CD4-positive, alpha-beta T cell (primary cell): Measurements from ENCODE around the gene F11R. TPM values are rescaled to one million over a fixed set of nuclear protein-coding genes. Genes with fewer than 3 reads are reported as not detected.
A peak's percentile ranks its signal among the peaks of the same experiment; 100 is the strongest.

Experiments used
- ATAC-seq: fragments of 200-7000 bp; cut with Tn5 transposase; one replicate; pipeline ENCODE4 v1.10.0; 2022; ENCODE audit warnings: mild to moderate bottlenecking; ENCODE audit not compliant: poor library complexity
- CTCF ChIA-PET: fragments of 350-600 bp; sonication (Branson Sonifier 250); formaldehyde crosslinking; loops from one replicate; lab custom pipeline; 2021; ENCODE audit warnings: antibody characterized with exemption, inconsistent platforms; lab: Charles Lee
- POLR2A ChIA-PET: fragments of 350-600 bp; sonication (Branson Sonifier 250); formaldehyde crosslinking; loops from one replicate; lab custom pipeline; 2021; ENCODE audit warnings: antibody characterized with exemption, inconsistent platforms; lab: Charles Lee
- DNase-seq, 14 experiments: peaks; one replicate each; pipeline ENCODE4 v3.0.0-alpha.2; 2013 to 2020; ENCODE audit warnings: mixed read lengths in 2 of 14
- H3K27ac ChIP-seq, 2 donors: one replicate each; pipeline versions ENCODE4 v1.5.1 to v1.7.0; 2013; ENCODE audit warnings: low read length in 2 of 2, low read depth in 1 of 2, mild to moderate bottlenecking in 1 of 2
- H3K27me3 ChIP-seq, 2 experiments: 1 replicate in 1 of 2; 2 replicates in 1 of 2; pipeline versions ENCODE4 v1.6.1 to v1.7.0; 2013; ENCODE audit warnings: low read length in 2 of 2, control low read depth in 1 of 2, mild to moderate bottlenecking in 1 of 2, moderate library complexity in 1 of 2; ENCODE audit not compliant: insufficient read depth in 2 of 2, control insufficient read depth in 1 of 2
- H3K36me3 ChIP-seq: one replicate; pipeline ENCODE4 v1.6.1; 2013; ENCODE audit warnings: low read length, control low read depth; ENCODE audit not compliant: insufficient read depth
- H3K4me1 ChIP-seq: one replicate; pipeline ENCODE4 v1.6.1; 2013; ENCODE audit warnings: low read length, control low read depth; ENCODE audit not compliant: insufficient read depth
- H3K4me3 ChIP-seq: one replicate; pipeline ENCODE4 v1.5.1; 2013; ENCODE audit warnings: mild to moderate bottlenecking, low read length, moderate library complexity
- H3K9me3 ChIP-seq, 2 experiments: 1 replicate in 1 of 2; 2 replicates in 1 of 2; pipeline versions ENCODE4 v1.6.1 to v1.7.0; 2013; ENCODE audit warnings: low read length in 2 of 2, mild to moderate bottlenecking in 2 of 2, control low read depth in 1 of 2, moderate library complexity in 1 of 2; ENCODE audit not compliant: control insufficient read depth in 1 of 2, insufficient read depth in 1 of 2
- H3K27ac Mint-ChIP-seq: one replicate; pipeline ENCODE4 v1.8.0; 2020; ENCODE audit warnings: mixed read lengths
- H3K27me3 Mint-ChIP-seq: one replicate; pipeline ENCODE4 v1.8.0; 2021; ENCODE audit warnings: mixed read lengths
- H3K36me3 Mint-ChIP-seq: one replicate; pipeline ENCODE4 v1.8.0; 2021; ENCODE audit warnings: low read depth, mixed read lengths
- H3K4me1 Mint-ChIP-seq: one replicate; pipeline ENCODE4 v1.8.0; 2021; ENCODE audit warnings: low read depth, mixed read lengths
- H3K4me3 Mint-ChIP-seq: one replicate; pipeline ENCODE4 v1.8.0; 2020; ENCODE audit warnings: mild to moderate bottlenecking, mixed read lengths
- H3K9me3 Mint-ChIP-seq: one replicate; pipeline ENCODE4 v1.8.0; 2020; ENCODE audit warnings: mixed read lengths
- intact Hi-C, 2 experiments: fragments of 100-400 bp; cut with DNase I in 1 of 2; cut with micrococcal nuclease in 1 of 2; formaldehyde crosslinking; loops; one replicate each; pipeline versions ENCODE4 v1.15.1 to v1.9.0; 2023 to 2025; cut with DNase I, micrococcal nuclease
- total RNA-seq, 174 experiments: library from RNA in 2 of 174; stranded (reverse) in 2 of 174; gene quantifications; one replicate each; pipeline ENCODE4 v1.2.3 and lab custom pipeline; 2021 to 2026
- TF ChIP-seq, protein P1 (sequence below): fragments of 200-600 bp; IDR thresholded peaks from one replicate; pipeline ENCODE4 v1.8.0; 2022; ENCODE audit warnings: antibody characterized with exemption, mild to moderate bottlenecking

Gene F11R
- total RNA-seq, 2 experiments from 2014 or later: 15.2 to 16.2 TPM

DNA sequence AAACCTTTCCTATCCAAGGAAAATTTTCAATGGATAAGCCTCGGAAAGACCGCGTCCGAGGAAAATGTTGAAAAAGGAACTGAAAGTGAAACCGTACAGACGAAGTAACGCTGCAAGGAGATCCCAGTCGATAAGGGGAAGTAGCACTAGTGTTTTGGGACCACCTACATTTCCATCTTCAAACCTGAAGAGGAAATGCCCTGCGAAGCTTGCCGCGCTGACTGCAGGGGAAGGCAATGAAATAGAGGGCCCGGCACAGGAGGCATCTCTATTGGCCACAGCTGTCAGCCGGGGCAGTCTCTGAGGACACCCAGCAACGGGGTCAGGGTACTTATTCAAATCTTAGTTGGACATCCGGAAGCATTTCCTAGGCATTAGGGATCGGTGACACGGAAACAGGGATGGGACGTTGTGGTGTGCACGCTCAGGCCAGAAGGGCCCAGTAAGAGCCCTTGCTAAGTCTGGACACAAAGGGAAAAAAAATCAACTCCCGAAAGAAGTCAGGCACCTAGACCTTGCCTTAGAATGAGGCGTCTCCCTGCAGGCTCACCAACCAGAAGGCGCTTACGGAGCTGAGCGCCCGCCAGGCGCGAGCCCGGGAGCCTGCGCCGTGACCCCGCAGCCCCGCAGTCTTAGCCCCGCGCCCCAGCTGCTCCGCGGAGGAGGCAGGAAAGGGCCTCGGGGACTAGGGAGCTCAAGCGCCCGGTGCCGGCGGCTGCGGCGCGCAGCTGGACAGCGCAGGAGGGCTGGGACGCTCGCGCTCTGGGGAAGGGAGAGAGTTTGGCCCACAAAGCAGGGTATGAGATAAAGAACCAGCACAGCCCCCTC is 24.2 kb upstream of the F11R start:
- ChIA-PET CTCF (interaction anchor here (1.1 to 5.3 kb wide), 14 partner anchors 9 to 261 kb away, joined by 3 to 34 read pairs (median 6); partner anchors contain the start of genes ARHGAP30, F11R, KLHDC9 and NIT1), POLR2A (interaction anchor here (0.5 to 8.4 kb wide), 36 partner anchors 7 to 783 kb away, joined by 3 to 295 read pairs (median 5); partner anchors contain the start of genes ARHGAP30, DCAF8, DEDD and F11R)
- Mint-ChIP-seq H3K9me3 (no peaks in the 10 kb centered on the region), H3K27me3 (no peaks in the 10 kb centered on the region), H3K36me3 (peaks cover 80% of the 10 kb centered on the region), H3K4me1 (peaks cover 43% of the 10 kb centered on the region), H3K4me3 (peak overlapping the region; percentile 93), H3K27ac (peak overlapping the region; percentile 94)
- H3K27me3 ChIP-seq: no peaks in the 10 kb centered on the region
- intact Hi-C loops: loop anchor here (1.0 to 5.0 kb wide), 4 partner anchors 25 to 112 kb away; partner anchors contain the start of genes NIT1 (in 1 of the 2), PFDN2 (in 1 of the 2), UFC1 (in 1 of the 2) and USP21 (in 1 of the 2)
- H3K27ac ChIP-seq: peak overlapping the region; percentile 90 to 96
- H3K4me3 ChIP-seq: peak overlapping the region; percentile 98
- H3K9me3 ChIP-seq: no peaks in the 10 kb centered on the region
- DNase-seq (peak in 13 of 14 experiments; percentile 26 to 86 (median 44)), ATAC-seq (peak; percentile 45)
- TF ChIP-seq, protein P1, sequence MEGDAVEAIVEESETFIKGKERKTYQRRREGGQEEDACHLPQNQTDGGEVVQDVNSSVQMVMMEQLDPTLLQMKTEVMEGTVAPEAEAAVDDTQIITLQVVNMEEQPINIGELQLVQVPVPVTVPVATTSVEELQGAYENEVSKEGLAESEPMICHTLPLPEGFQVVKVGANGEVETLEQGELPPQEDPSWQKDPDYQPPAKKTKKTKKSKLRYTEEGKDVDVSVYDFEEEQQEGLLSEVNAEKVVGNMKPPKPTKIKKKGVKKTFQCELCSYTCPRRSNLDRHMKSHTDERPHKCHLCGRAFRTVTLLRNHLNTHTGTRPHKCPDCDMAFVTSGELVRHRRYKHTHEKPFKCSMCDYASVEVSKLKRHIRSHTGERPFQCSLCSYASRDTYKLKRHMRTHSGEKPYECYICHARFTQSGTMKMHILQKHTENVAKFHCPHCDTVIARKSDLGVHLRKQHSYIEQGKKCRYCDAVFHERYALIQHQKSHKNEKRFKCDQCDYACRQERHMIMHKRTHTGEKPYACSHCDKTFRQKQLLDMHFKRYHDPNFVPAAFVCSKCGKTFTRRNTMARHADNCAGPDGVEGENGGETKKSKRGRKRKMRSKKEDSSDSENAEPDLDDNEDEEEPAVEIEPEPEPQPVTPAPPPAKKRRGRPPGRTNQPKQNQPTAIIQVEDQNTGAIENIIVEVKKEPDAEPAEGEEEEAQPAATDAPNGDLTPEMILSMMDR: no peak
- peaks cover 59% of the 10 kb centered on the region for H3K36me3 ChIP-seq
- peaks cover 57% of the 10 kb centered on the region for H3K4me1 ChIP-seq

DNA sequence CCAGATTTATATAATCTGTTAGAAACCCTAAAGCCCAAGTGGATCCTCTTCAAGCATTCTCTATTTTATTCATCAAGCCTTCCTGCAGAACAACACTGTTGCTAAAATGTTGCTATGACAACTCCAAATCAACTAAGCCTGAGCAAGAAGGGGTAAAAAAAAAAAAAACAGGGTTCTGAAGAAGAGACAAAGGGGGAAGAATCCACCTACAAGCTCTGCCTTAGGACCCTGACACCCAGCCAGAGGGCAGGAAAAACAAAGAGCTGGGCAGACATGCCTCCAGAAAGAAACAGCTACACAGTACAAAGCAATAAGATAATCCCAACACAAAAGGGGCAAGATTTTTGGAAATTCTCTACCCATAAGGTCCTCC is 23.6 kb upstream of the F11R start:
- Histone ChIP-seq H3K27ac (peak overlapping the region; percentile 90 to 96), H3K4me1 (peaks cover 63% of the 10 kb centered on the region), H3K9me3 (no peaks in the 10 kb centered on the region), H3K4me3 (peak overlapping the region; percentile 98), H3K27me3 (no peaks in the 10 kb centered on the region), H3K36me3 (peaks cover 59% of the 10 kb centered on the region)
- intact Hi-C loops: loop anchor here in 1 of 2 experiments (5.0 kb wide), 1 partner anchor 113 kb away; the partner anchor contains the start of gene USP21
- no peaks in the 10 kb centered on the region for H3K9me3 Mint-ChIP-seq
- peak in 4 of 14 experiments; percentile 17 to 77 (median 61) for DNase-seq
- TF ChIP-seq, protein P1: no peak
- no peaks in the 10 kb centered on the region for H3K27me3 Mint-ChIP-seq
- H3K27ac Mint-ChIP-seq: peak overlapping the region; percentile 94
- POLR2A ChIA-PET: interaction anchor here (0.7 to 8.4 kb wide), 23 partner anchors 11 to 246 kb away, joined by 3 to 295 read pairs (median 5); partner anchors contain the start of genes ARHGAP30, DEDD, F11R and KLHDC9
- H3K4me1 Mint-ChIP-seq: peaks cover 43% of the 10 kb centered on the region
- no peak for ATAC-seq
- H3K36me3 Mint-ChIP-seq: peaks cover 81% of the 10 kb centered on the region
- CTCF ChIA-PET: interaction anchor here (1.1 to 5.3 kb wide), 9 partner anchors 22 to 262 kb away, joined by 4 to 34 read pairs (median 8); partner anchors contain the start of genes ARHGAP30, F11R and KLHDC9
- H3K4me3 Mint-ChIP-seq: peak overlapping the region; percentile 93

DNA sequence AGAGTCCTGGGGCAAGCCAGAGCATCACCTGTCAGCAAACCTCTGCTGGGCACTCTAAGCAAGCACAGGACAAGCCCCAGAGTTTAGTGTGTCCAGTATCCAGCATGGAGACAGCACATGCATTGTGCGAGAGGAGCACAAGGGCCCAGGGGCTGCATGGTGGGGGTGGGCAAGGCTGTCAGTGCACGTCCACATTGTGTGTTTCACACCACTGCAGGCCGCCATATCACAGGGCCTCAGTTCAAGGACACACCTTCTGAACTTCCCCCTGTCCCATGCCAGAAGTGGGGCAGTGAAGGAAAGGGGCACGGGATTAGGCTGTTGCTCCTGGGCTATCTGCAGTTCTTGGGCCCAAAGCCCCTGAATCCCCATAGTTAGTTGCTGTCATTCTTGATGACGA is 18.6 kb upstream of the F11R start:
- intact Hi-C loops: loop anchor here in 1 of 2 experiments (2.0 to 5.0 kb wide), 2 partner anchors 19 to 42 kb away; partner anchors contain the start of gene F11R
- TF ChIP-seq, protein P1: no peak

More for the DNA sequence above, 18.6 kb upstream of the F11R start:
- Histone ChIP-seq H3K27ac (peak overlapping the region; percentile 21 to 88), H3K4me3 (peak overlapping the region; percentile 99), H3K36me3 (peaks cover 41% of the 10 kb centered on the region), H3K27me3 (no peaks in the 10 kb centered on the region), H3K4me1 (peaks cover 59% of the 10 kb centered on the region), H3K9me3 (no peaks in the 10 kb centered on the region)
- POLR2A ChIA-PET: interaction anchor here (1.0 to 5.0 kb wide), 9 partner anchors 13 to 93 kb away, joined by 3 to 66 read pairs (median 7); partner anchors contain the start of genes ARHGAP30, DEDD, F11R and KLHDC9
- DNase-seq (no peak), ATAC-seq (no peak)
- no peaks in the 10 kb centered on the region for H3K9me3 Mint-ChIP-seq
- H3K36me3 Mint-ChIP-seq: peaks cover 51% of the 10 kb centered on the region
- peaks cover 47% of the 10 kb centered on the region for H3K4me1 Mint-ChIP-seq
- H3K27ac Mint-ChIP-seq: peak overlapping the region; percentile 91
- CTCF ChIA-PET: interaction anchor here (1.0 to 6.6 kb wide), 6 partner anchors 19 to 59 kb away, joined by 3 to 66 read pairs (median 6); partner anchors contain the start of genes F11R and KLHDC9
- H3K4me3 Mint-ChIP-seq: peak overlapping the region; percentile 72
- H3K27me3 Mint-ChIP-seq: no peaks in the 10 kb centered on the region
